SK-N-MC (cell line): ENCODE measurements around the gene AHCTF1.
"Not testable (repeated sequence)": the region's sequence is repeated elsewhere in the genome, so short reads cannot be mapped to it uniquely, and the experiment has no call there.

ENCODE experiments used
- DNase-seq: peaks from one replicate; pipeline ENCODE4 v3.0.0-alpha.2; 2011; ENCODE audit warnings: low read depth, low spot score
- H3K27ac ChIP-seq: fragments of 200-600 bp; sonication (generic); 2 replicates; pipeline ENCODE4 v1.5.1; 2016; ENCODE audit warnings: mixed run types
- H3K36me3 ChIP-seq: fragments of 200-600 bp; sonication (generic); 2 replicates; pipeline ENCODE4 v1.6.1; 2017; ENCODE audit warnings: antibody characterized with exemption, low read length, mixed read lengths; ENCODE audit not compliant: insufficient read depth
- H3K4me3 ChIP-seq: fragments of 200-600 bp; sonication (generic); 2 replicates; pipeline ENCODE4 v1.5.1; 2016
- H3K9ac ChIP-seq: fragments of 200-600 bp; sonication (generic); 2 replicates; pipeline ENCODE4 v1.8.0; 2017; ENCODE audit warnings: mixed run types, mixed read lengths; ENCODE audit not compliant: insufficient read length
- H3K9me3 ChIP-seq: fragments of 200-600 bp; sonication (generic); 2 replicates; pipeline ENCODE4 v1.6.1; 2017; ENCODE audit warnings: low read depth, mild to moderate bottlenecking, antibody characterized with exemption, low read length, moderate library complexity, mixed read lengths
- EZH2 ChIP-seq: fragments of 200-600 bp; sonication (generic); IDR thresholded peaks from one replicate; pipeline ENCODE4 v1.6.1; 2017; ENCODE audit warnings: antibody characterized with exemption
- FOXP2 ChIP-seq: optimal IDR thresholded peaks from 2 replicates; pipeline ENCODE3; 2011; ENCODE audit warnings: mild to moderate bottlenecking, moderate library complexity; ENCODE audit not compliant: insufficient read depth; ENCODE audit errors: extremely low read length, control extremely low read depth
- POLR2AphosphoS5 ChIP-seq: IDR thresholded peaks from 2 replicates; pipeline ENCODE4 v1.6.1; 2012; ENCODE audit warnings: mild to moderate bottlenecking, low read depth, low read length, borderline replicate concordance

AHCTF1 gene

GRCh38 chr1:246838118-246838456 lies 93.7 kb downstream of the AHCTF1 start:
- Histone ChIP-seq H3K9ac (no peak overlapping the region), H3K9me3 (no peaks in the 10 kb centered on the region), H3K27ac (no peak overlapping the region), H3K4me3 (no peak overlapping the region), H3K36me3 (peaks cover 25% of the 10 kb centered on the region)
- DNase-seq: no peak
- no peak for TF ChIP-seq FOXP2
- no peak for TF ChIP-seq EZH2
- no peak for TF ChIP-seq POLR2AphosphoS5

- no peak for TF ChIP-seq FOXP2
- no peak for TF ChIP-seq EZH2
- TF ChIP-seq POLR2AphosphoS5: no peak
- no peak for DNase-seq
- H3K9me3 ChIP-seq: no peaks in the 10 kb centered on the region
- H3K36me3 ChIP-seq: peaks cover 20% of the 10 kb centered on the region
- no peak overlapping the region for H3K4me3 ChIP-seq
- no peak overlapping the region for H3K9ac ChIP-seq
- H3K27ac ChIP-seq: no peak overlapping the region
These were observed 94.2 kb downstream of the AHCTF1 start for GRCh38 chr1:246837418-246838117.

- no peaks in the 10 kb centered on the region for H3K9me3 ChIP-seq
- no peak overlapping the region for H3K4me3 ChIP-seq
- no peak overlapping the region for H3K9ac ChIP-seq
- TF ChIP-seq FOXP2: no peak
- TF ChIP-seq EZH2: no peak
- peak; percentile 22 for TF ChIP-seq POLR2AphosphoS5
- peaks cover 15% of the 10 kb centered on the region for H3K36me3 ChIP-seq
- no peak overlapping the region for H3K27ac ChIP-seq
- no peak for DNase-seq
These were observed 95.4 kb downstream of the AHCTF1 start for GRCh38 chr1:246836209-246836966.

GRCh38 chr1:246831543-246831942 lies 100.2 kb downstream of the AHCTF1 start:
- TF ChIP-seq EZH2 (no peak), FOXP2 (no peak), POLR2AphosphoS5 (no peak)
- Histone ChIP-seq H3K9ac (no peak overlapping the region), H3K4me3 (no peak overlapping the region), H3K9me3 (0 out of 2 replicates have a peak, but pooled peaks cover 4% of the 10 kb centered on the region), H3K36me3 (no peaks in the 10 kb centered on the region), H3K27ac (no peak overlapping the region)
- no peak for DNase-seq

- Histone ChIP-seq H3K27ac (no peak overlapping the region), H3K9ac (no peak overlapping the region), H3K9me3 (0 out of 2 replicates have a peak, but pooled peaks cover 4% of the 10 kb centered on the region), H3K4me3 (no peak overlapping the region), H3K36me3 (no peaks in the 10 kb centered on the region)
- no peak for DNase-seq
- no peak for TF ChIP-seq FOXP2
- TF ChIP-seq POLR2AphosphoS5: no peak
- TF ChIP-seq EZH2: no peak
These were observed 102.9 kb downstream of the AHCTF1 start for GRCh38 chr1:246828818-246829217.

GRCh38 chr1:246827396-246827795 lies 104.4 kb downstream of the AHCTF1 start:
- peak; percentile 50 for DNase-seq
- peak overlapping the region; percentile 28 for H3K4me3 ChIP-seq
- H3K27ac ChIP-seq: no peak overlapping the region
- H3K9ac ChIP-seq: no peak overlapping the region
- no peaks in the 10 kb centered on the region for H3K36me3 ChIP-seq
- H3K9me3 ChIP-seq: 0 out of 2 replicates have a peak, but pooled peaks cover 4% of the 10 kb centered on the region
- TF ChIP-seq EZH2 (no peak), FOXP2 (no peak), POLR2AphosphoS5 (no peak; the same call in 1 of the 2 replicates)

- Histone ChIP-seq H3K9ac (no peak overlapping the region), H3K4me3 (no peak overlapping the region), H3K9me3 (0 out of 2 replicates have a peak, but pooled peaks cover 4% of the 10 kb centered on the region), H3K27ac (no peak overlapping the region), H3K36me3 (no peaks in the 10 kb centered on the region)
- TF ChIP-seq POLR2AphosphoS5 (no peak), FOXP2 (no peak), EZH2 (no peak)
- DNase-seq: no peak
These were observed 106.1 kb downstream of the AHCTF1 start for GRCh38 chr1:246825557-246826175.

GRCh38 chr1:246824541-246824940 lies 107.2 kb downstream of the AHCTF1 start:
- Histone ChIP-seq H3K27ac (no peak overlapping the region), H3K36me3 (no peaks in the 10 kb centered on the region), H3K9me3 (no peaks in the 10 kb centered on the region), H3K4me3 (no peak overlapping the region), H3K9ac (no peak overlapping the region)
- TF ChIP-seq POLR2AphosphoS5 (no peak), FOXP2 (no peak), EZH2 (no peak)
- DNase-seq: no peak

GRCh38 chr1:246822154-246822553 lies 109.6 kb downstream of the AHCTF1 start:
- H3K9me3 ChIP-seq, H3K4me3 ChIP-seq, H3K36me3 ChIP-seq, H3K27ac ChIP-seq, DNase-seq, H3K9ac ChIP-seq: not testable (repeated sequence)
